ENCODE measurements around the gene PHACTR4. TPM values are rescaled to one million over a fixed set of nuclear protein-coding genes. Genes with fewer than 3 reads are reported as not detected.
A peak's percentile ranks its signal among the peaks of the same experiment; 100 is the strongest.
"Not testable (repeated sequence)": the region's sequence is repeated elsewhere in the genome, so short reads cannot be mapped to it uniquely, and the experiment has no call there.

The PHACTR4 gene
- polyA plus RNA-seq, 1 donor (not counting 4 experiments of a cell fraction or from before 2014, with no cell fraction given): 12.2 TPM

DNA sequence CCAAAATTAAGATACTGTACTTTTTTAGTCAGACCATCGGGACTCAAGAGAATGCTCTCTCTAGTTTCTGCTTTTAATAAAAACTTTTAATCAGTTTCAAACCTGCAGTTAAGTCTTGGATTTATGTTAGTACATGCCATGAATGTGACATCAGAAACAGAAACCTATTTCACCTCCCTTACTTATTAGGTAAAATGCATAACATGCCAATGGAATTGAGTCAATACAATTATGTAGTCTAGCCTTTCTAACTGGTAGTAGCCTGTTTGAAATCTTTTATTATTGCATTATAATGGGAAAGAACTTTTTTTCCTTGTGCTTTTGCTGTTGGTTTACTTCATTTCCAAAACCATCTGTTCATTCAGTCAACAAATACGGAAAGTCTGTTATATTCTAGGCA lies 4.8 kb downstream of the PHACTR4 start:
- DNase-seq (ENCODE audit: low read depth, low spot score) (no peak), FAIRE-seq (peak; percentile 68)
- Histone ChIP-seq H3K9me3 (ENCODE audit: control insufficient read depth, low read depth, low read length) (no peaks in the 10 kb centered on the region), H3K9me1 (ENCODE audit: control insufficient read depth, extremely low read depth, insufficient read depth, low read length) (peaks cover 2% of the 10 kb centered on the region), H3K9ac (ENCODE audit: control insufficient read depth, extremely low read depth, insufficient read depth, low read length) (no peak overlapping the region), H3K4me1 (ENCODE audit: control insufficient read depth, extremely low read depth, insufficient read depth, low read length) (peaks cover 24% of the 10 kb centered on the region), H3K27ac (ENCODE audit: control insufficient read depth, insufficient read depth, low read length) (peak overlapping the region; percentile 72), H2AFZ (ENCODE audit: control insufficient read depth, low read length) (no peak overlapping the region), H4K20me1 (ENCODE audit: control insufficient read depth, extremely low read depth, insufficient read depth, low read length) (no peaks in the 10 kb centered on the region), H3K4me2 (ENCODE audit: control insufficient read depth, extremely low read depth, insufficient read depth, low read depth, low read length) (peak overlapping the region; percentile 61), H3K4me3 (ENCODE audit: control insufficient read depth in 2 of 3, extremely low read depth in 1 of 3, insufficient read depth in 2 of 3, low read depth in 1 of 3, low read length in 3 of 3) (peak overlapping the region in 2 of 3 experiments; percentile 15 to 27), H3K36me3 (ENCODE audit: control insufficient read depth in 2 of 2, extremely low read depth in 1 of 2, insufficient read depth in 2 of 2, low read length in 2 of 2) (no peaks in the 10 kb centered on the region), H3K79me2 (ENCODE audit: control insufficient read depth, insufficient read depth, low read length) (peaks cover 56% of the 10 kb centered on the region), H3K27me3 (ENCODE audit: control insufficient read depth, extremely low read depth, insufficient read depth, low read length) (no peaks in the 10 kb centered on the region)
- dilution Hi-C loops (cut with MboI; ENCODE audit: extremely low pct_ligation_motif_present, low sequenced_read_pairs): no loop called here
- TF ChIP-seq EZH2 (IDR thresholded peaks at IDR 0.05; ENCODE audit: low read length): no peak
- TF ChIP-seq, protein P1, sequence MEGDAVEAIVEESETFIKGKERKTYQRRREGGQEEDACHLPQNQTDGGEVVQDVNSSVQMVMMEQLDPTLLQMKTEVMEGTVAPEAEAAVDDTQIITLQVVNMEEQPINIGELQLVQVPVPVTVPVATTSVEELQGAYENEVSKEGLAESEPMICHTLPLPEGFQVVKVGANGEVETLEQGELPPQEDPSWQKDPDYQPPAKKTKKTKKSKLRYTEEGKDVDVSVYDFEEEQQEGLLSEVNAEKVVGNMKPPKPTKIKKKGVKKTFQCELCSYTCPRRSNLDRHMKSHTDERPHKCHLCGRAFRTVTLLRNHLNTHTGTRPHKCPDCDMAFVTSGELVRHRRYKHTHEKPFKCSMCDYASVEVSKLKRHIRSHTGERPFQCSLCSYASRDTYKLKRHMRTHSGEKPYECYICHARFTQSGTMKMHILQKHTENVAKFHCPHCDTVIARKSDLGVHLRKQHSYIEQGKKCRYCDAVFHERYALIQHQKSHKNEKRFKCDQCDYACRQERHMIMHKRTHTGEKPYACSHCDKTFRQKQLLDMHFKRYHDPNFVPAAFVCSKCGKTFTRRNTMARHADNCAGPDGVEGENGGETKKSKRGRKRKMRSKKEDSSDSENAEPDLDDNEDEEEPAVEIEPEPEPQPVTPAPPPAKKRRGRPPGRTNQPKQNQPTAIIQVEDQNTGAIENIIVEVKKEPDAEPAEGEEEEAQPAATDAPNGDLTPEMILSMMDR (optimal IDR thresholded peaks at IDR 0.05 in 1 of 3, IDR thresholded peaks at IDR 0.05 in 1 of 3, conservative IDR thresholded peaks at IDR 0.05 in 1 of 3; ENCODE audit: extremely low read depth in 1 of 3, insufficient read depth in 2 of 3, low read length in 3 of 3): no peak

GRCh38 chr1:28375598-28375997 lies 6.1 kb downstream of the PHACTR4 start:
- H3K4me3 ChIP-seq (ENCODE audit: control insufficient read depth in 2 of 3, extremely low read depth in 1 of 3, insufficient read depth in 2 of 3, low read depth in 1 of 3, low read length in 3 of 3); H3K36me3 ChIP-seq (ENCODE audit: control insufficient read depth in 2 of 2, extremely low read depth in 1 of 2, insufficient read depth in 2 of 2, low read length in 2 of 2); H2AFZ ChIP-seq (ENCODE audit: control insufficient read depth, low read length); DNase-seq (ENCODE audit: low read depth, low spot score); H3K9me3 ChIP-seq (ENCODE audit: control insufficient read depth, low read depth, low read length); H3K4me2 ChIP-seq (ENCODE audit: control insufficient read depth, extremely low read depth, insufficient read depth, low read depth, low read length); H3K27ac ChIP-seq (ENCODE audit: control insufficient read depth, insufficient read depth, low read length); H4K20me1 ChIP-seq (ENCODE audit: control insufficient read depth, extremely low read depth, insufficient read depth, low read length); H3K27me3 ChIP-seq (ENCODE audit: control insufficient read depth, extremely low read depth, insufficient read depth, low read length); FAIRE-seq; H3K9me1 ChIP-seq (ENCODE audit: control insufficient read depth, extremely low read depth, insufficient read depth, low read length); dilution Hi-C loops (cut with MboI; ENCODE audit: extremely low pct_ligation_motif_present, low sequenced_read_pairs); H3K9ac ChIP-seq (ENCODE audit: control insufficient read depth, extremely low read depth, insufficient read depth, low read length): not testable (repeated sequence)
- Histone ChIP-seq H3K4me1 (ENCODE audit: control insufficient read depth, extremely low read depth, insufficient read depth, low read length) (peaks cover 22% of the 10 kb centered on the region), H3K79me2 (ENCODE audit: control insufficient read depth, insufficient read depth, low read length) (peaks cover 55% of the 10 kb centered on the region)

DNA sequence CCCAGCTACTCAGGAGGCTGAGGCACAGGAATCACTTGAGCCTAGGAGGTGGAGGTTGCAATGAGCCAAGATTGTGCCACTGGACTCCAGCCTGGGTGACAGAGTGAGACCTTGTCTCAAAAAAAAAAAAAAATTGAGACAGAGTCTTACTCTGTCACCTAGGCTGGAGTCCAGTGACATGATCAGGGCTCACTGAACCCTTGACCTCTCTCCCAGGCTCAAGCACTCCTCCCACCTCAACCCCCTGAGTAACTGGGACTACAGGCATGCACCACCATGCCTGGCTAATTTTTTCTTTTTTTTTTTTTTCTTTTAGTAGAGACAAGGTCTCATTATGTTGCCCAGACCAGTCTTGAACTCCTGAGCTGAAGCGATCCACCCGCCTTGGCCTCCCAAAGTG lies 6.7 kb downstream of the PHACTR4 start:
- H3K9ac ChIP-seq (ENCODE audit: control insufficient read depth, extremely low read depth, insufficient read depth, low read length); H2AFZ ChIP-seq (ENCODE audit: control insufficient read depth, low read length); DNase-seq (ENCODE audit: low read depth, low spot score); dilution Hi-C loops (cut with MboI; ENCODE audit: extremely low pct_ligation_motif_present, low sequenced_read_pairs); H3K36me3 ChIP-seq (ENCODE audit: control insufficient read depth in 2 of 2, extremely low read depth in 1 of 2, insufficient read depth in 2 of 2, low read length in 2 of 2); H3K4me3 ChIP-seq (ENCODE audit: control insufficient read depth in 2 of 3, extremely low read depth in 1 of 3, insufficient read depth in 2 of 3, low read depth in 1 of 3, low read length in 3 of 3); H3K27ac ChIP-seq (ENCODE audit: control insufficient read depth, insufficient read depth, low read length); H3K9me3 ChIP-seq (ENCODE audit: control insufficient read depth, low read depth, low read length); H3K4me2 ChIP-seq (ENCODE audit: control insufficient read depth, extremely low read depth, insufficient read depth, low read depth, low read length); H3K9me1 ChIP-seq (ENCODE audit: control insufficient read depth, extremely low read depth, insufficient read depth, low read length); FAIRE-seq; H4K20me1 ChIP-seq (ENCODE audit: control insufficient read depth, extremely low read depth, insufficient read depth, low read length); H3K27me3 ChIP-seq (ENCODE audit: control insufficient read depth, extremely low read depth, insufficient read depth, low read length): not testable (repeated sequence)
- H3K79me2 ChIP-seq (ENCODE audit: control insufficient read depth, insufficient read depth, low read length): peaks cover 54% of the 10 kb centered on the region
- H3K4me1 ChIP-seq (ENCODE audit: control insufficient read depth, extremely low read depth, insufficient read depth, low read length): peaks cover 17% of the 10 kb centered on the region

Measured in keratinocyte (primary cell).